ENCODE measurements around the gene SLF2. TPM values are rescaled to one million over a fixed set of nuclear protein-coding genes. Genes with fewer than 3 reads are reported as not detected.

SLF2 gene
- total and polyA plus RNA-seq, 2 of the 13 experiments (the other 11 are each of a cell fraction or from before 2014, with no cell fraction given) = 12.2 to 48.1 TPM

DNA sequence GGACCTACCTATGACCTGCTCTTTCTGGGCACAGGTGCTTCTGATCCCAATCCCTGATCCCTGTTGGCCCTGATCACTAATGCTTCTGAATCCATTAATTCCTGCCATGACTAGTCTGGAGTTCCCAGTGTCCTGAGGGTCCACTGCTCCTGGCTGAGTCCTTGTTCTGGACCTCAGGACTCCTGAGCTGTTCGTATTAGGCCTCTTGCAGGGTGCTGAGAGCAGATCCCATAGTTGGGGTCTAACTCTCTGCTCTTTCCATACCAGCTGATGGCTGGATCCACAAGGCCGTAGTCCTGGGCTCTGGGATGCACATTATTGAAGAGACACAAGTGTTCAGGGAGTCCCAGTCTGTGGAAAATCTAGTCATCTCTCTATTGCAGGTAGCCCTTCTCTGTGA is 67.5 kb downstream of the SLF2 start:
- CTCF ChIA-PET (ENCODE audit: low intra/inter-chr PET ratio, low total read pairs) = no interaction called here
- TF ChIP-seq, protein P1, sequence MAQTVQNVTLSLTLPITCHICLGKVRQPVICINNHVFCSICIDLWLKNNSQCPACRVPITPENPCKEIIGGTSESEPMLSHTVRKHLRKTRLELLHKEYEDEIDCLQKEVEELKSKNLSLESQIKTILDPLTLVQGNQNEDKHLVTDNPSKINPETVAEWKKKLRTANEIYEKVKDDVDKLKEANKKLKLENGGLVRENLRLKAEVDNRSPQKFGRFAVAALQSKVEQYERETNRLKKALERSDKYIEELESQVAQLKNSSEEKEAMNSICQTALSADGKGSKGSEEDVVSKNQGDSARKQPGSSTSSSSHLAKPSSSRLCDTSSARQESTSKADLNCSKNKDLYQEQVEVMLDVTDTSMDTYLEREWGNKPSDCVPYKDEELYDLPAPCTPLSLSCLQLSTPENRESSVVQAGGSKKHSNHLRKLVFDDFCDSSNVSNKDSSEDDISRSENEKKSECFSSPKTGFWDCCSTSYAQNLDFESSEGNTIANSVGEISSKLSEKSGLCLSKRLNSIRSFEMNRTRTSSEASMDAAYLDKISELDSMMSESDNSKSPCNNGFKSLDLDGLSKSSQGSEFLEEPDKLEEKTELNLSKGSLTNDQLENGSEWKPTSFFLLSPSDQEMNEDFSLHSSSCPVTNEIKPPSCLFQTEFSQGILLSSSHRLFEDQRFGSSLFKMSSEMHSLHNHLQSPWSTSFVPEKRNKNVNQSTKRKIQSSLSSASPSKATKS (CRISPR knock-in tag; IDR thresholded peaks at IDR 0.05) = no peak
- TF ChIP-seq NONO (IDR thresholded peaks at IDR 0.05) (no peak), NONO (CRISPR knock-in tag; conservative IDR thresholded peaks at IDR 0.05) (no peak), MTA1 (CRISPR knock-in tag; IDR thresholded peaks at IDR 0.05; ENCODE audit: borderline replicate concordance) (no peak), PRPF4 (IDR thresholded peaks at IDR 0.05; ENCODE audit: low read depth, low read length, poor library complexity, severe bottlenecking) (no peak), HOXA7 (CRISPR knock-in tag; IDR thresholded peaks at IDR 0.05) (no peak), ONECUT2 (CRISPR knock-in tag; IDR thresholded peaks at IDR 0.05) (no peak), THYN1 (CRISPR knock-in tag; IDR thresholded peaks at IDR 0.05; ENCODE audit: borderline replicate concordance, low read depth) (no peak), ZNF460 (CRISPR knock-in tag; IDR thresholded peaks at IDR 0.05; ENCODE audit: borderline replicate concordance) (no peak), IRX3 (CRISPR knock-in tag; IDR thresholded peaks at IDR 0.05; ENCODE audit: borderline replicate concordance, low read depth) (no peak), POLR2AphosphoS2 (IDR thresholded peaks at IDR 0.05; ENCODE audit: low read depth, low read length) (no peak), ZNF441 (CRISPR knock-in tag; IDR thresholded peaks at IDR 0.05; ENCODE audit: borderline replicate concordance) (no peak), SRF (IDR thresholded peaks at IDR 0.05; ENCODE audit: low read depth, low read length) (no peak), MEF2D (CRISPR knock-in tag; IDR thresholded peaks at IDR 0.05) (no peak), ZNF720 (CRISPR knock-in tag; IDR thresholded peaks at IDR 0.05) (no peak)
- TF ChIP-seq, protein P2, sequence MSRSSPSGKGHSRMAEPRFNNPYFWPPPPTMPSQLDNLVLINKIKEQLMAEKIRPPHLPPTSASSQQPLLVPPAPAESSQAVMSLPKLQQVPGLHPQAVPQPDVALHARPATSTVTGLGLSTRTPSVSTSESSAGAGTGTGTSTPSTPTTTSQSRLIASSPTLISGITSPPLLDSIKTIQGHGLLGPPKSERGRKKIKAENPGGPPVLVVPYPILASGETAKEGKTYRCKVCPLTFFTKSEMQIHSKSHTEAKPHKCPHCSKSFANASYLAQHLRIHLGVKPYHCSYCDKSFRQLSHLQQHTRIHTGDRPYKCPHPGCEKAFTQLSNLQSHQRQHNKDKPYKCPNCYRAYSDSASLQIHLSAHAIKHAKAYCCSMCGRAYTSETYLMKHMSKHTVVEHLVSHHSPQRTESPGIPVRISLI (CRISPR knock-in tag; IDR thresholded peaks at IDR 0.05; ENCODE audit: borderline replicate concordance) = no peak
- TF ChIP-seq, protein P3, sequence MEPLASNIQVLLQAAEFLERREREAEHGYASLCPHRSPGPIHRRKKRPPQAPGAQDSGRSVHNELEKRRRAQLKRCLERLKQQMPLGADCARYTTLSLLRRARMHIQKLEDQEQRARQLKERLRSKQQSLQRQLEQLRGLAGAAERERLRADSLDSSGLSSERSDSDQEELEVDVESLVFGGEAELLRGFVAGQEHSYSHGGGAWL (CRISPR knock-in tag; IDR thresholded peaks at IDR 0.05) = no peak
- TF ChIP-seq, protein P4, sequence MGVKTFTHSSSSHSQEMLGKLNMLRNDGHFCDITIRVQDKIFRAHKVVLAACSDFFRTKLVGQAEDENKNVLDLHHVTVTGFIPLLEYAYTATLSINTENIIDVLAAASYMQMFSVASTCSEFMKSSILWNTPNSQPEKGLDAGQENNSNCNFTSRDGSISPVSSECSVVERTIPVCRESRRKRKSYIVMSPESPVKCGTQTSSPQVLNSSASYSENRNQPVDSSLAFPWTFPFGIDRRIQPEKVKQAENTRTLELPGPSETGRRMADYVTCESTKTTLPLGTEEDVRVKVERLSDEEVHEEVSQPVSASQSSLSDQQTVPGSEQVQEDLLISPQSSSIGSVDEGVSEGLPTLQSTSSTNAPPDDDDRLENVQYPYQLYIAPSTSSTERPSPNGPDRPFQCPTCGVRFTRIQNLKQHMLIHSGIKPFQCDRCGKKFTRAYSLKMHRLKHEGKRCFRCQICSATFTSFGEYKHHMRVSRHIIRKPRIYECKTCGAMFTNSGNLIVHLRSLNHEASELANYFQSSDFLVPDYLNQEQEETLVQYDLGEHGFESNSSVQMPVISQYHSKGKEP (CRISPR knock-in tag; IDR thresholded peaks at IDR 0.05) = no peak
- TF ChIP-seq, protein P5, sequence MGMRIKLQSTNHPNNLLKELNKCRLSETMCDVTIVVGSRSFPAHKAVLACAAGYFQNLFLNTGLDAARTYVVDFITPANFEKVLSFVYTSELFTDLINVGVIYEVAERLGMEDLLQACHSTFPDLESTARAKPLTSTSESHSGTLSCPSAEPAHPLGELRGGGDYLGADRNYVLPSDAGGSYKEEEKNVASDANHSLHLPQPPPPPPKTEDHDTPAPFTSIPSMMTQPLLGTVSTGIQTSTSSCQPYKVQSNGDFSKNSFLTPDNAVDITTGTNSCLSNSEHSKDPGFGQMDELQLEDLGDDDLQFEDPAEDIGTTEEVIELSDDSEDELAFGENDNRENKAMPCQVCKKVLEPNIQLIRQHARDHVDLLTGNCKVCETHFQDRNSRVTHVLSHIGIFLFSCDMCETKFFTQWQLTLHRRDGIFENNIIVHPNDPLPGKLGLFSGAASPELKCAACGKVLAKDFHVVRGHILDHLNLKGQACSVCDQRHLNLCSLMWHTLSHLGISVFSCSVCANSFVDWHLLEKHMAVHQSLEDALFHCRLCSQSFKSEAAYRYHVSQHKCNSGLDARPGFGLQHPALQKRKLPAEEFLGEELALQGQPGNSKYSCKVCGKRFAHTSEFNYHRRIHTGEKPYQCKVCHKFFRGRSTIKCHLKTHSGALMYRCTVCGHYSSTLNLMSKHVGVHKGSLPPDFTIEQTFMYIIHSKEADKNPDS (CRISPR knock-in tag; IDR thresholded peaks at IDR 0.05) = no peak

More for the DNA sequence above, 67.5 kb downstream of the SLF2 start:
- no peaks in the 10 kb centered on the region for H3K27me3 ChIP-seq (ENCODE audit: control insufficient read depth in 1 of 2, insufficient read depth in 2 of 2, low read length in 2 of 2)
- intact Hi-C loops (cut with micrococcal nuclease; ENCODE audit: unreplicated experiment) = no loop called here
- no peaks in the 10 kb centered on the region for H3K9me3 ChIP-seq (ENCODE audit: low read length)
- no peak overlapping the region for H2AFZ ChIP-seq (ENCODE audit: low read length)
- H3K36me3 ChIP-seq (replicated peaks in 1 of 2; ENCODE audit: control insufficient read depth in 1 of 2, insufficient read depth in 2 of 2, low read length in 2 of 2) = peaks cover 30 to 79% of the 10 kb centered on the region in 2 experiments
- ATAC-seq = no peak
- 93% methylated on average over 2 of the region's 2 CpGs for WGBS (ENCODE audit: low lambda C conversion rate)
- peaks cover 11% of the 10 kb centered on the region for H3K4me1 ChIP-seq (ENCODE audit: insufficient read depth, low read length)
- H4K20me1 ChIP-seq (ENCODE audit: insufficient read depth, low read length) = no peaks in the 10 kb centered on the region
- H3K9ac ChIP-seq (ENCODE audit: insufficient read depth, low read depth, low read length) = no peak overlapping the region
- H3K79me2 ChIP-seq (ENCODE audit: insufficient read depth, low read length) = no peaks in the 10 kb centered on the region
- no peak overlapping the region for H3K4me2 ChIP-seq (ENCODE audit: low read depth, low read length)
- POLR2A ChIA-PET = interaction anchor here (1.3 to 23.0 kb wide), 3 partner anchors 11 to 31 kb away, joined by 3 to 277 read pairs (median 4); partner anchors contain the start of gene SEMA4G
- no peak for FAIRE-seq
- no peak overlapping the region for H3K27ac ChIP-seq (ENCODE audit: extremely low read length, insufficient read depth, low read length)
- no TSS peak for BruUV-seq (replicated peaks)
- in situ Hi-C loops (cut with HindIII; ENCODE audit: extremely low pct_ligation_motif_present, low pct_unique_long_range_greater_than_20kb) = no loop called here
- no peak for DNase-seq (ENCODE audit: low spot score)
- no peak overlapping the region for H3K4me3 ChIP-seq (replicated peaks in 1 of 3; ENCODE audit: insufficient read depth in 1 of 3, low read depth in 2 of 3, low read length in 3 of 3)

Data from HepG2 (cell line).